ENCODE measurements around the gene MDK. TPM values are rescaled to one million over a fixed set of nuclear protein-coding genes. Genes with fewer than 3 reads are reported as not detected.
A peak's percentile ranks its signal among the peaks of the same experiment; 100 is the strongest.

The MDK gene
- total RNA-seq, 1 experiment from 2014 or later: 252 TPM

- Histone ChIP-seq H3K9me3 (ENCODE audit: control insufficient read depth, insufficient read depth, low read depth, low read length) (no peaks in the 10 kb centered on the region), H3K36me3 (ENCODE audit: control insufficient read depth, insufficient read depth, low read length) (no peaks in the 10 kb centered on the region; the same call in 1 of the 2 replicates), H3K4me3 (ENCODE audit: low read depth in 2 of 2, low read length in 2 of 2) (peak overlapping the region; percentile 9 to 37; a peak in 2 of 4 replicates), H3K27ac (ENCODE audit: low read length) (peak overlapping the region; percentile 95), H3K4me1 (ENCODE audit: control insufficient read depth, insufficient read depth, low read length) (peaks cover 62% of the 10 kb centered on the region), H3K27me3 (ENCODE audit: control insufficient read depth, insufficient read depth, low read length) (no peaks in the 10 kb centered on the region)
- in situ Hi-C loops (cut with HindIII; ENCODE audit: low pct_unique_long_range_greater_than_20kb, low sequenced_read_pairs): no loop called here
- no peak for DNase-seq (ENCODE audit: low read depth, low spot score)
- BruUV-seq (replicated peaks): no TSS peak
- ATAC-seq: no peak
- intact Hi-C loops (cut with micrococcal nuclease; ENCODE audit: unreplicated experiment): no loop called here
- POLR2A ChIA-PET: no interaction called here
- CTCF ChIA-PET: interaction anchor here (0.7 to 1.2 kb wide), 5 partner anchors 8 to 198 kb away, joined by 3 to 8 read pairs (median 3); no protein-coding TSS in a partner anchor
- TF ChIP-seq TCF7L2 (IDR thresholded peaks at IDR 0.05; ENCODE audit: low read depth, low read length) (no peak), POLR2AphosphoS5 (IDR thresholded peaks at IDR 0.05; ENCODE audit: low read depth, low read length) (no peak), CTCF (IDR thresholded peaks at IDR 0.05) (no peak), SIN3A (IDR thresholded peaks at IDR 0.05; ENCODE audit: borderline replicate concordance, insufficient read depth, low read depth, low read length) (no peak)
- TF ChIP-seq, protein P1, sequence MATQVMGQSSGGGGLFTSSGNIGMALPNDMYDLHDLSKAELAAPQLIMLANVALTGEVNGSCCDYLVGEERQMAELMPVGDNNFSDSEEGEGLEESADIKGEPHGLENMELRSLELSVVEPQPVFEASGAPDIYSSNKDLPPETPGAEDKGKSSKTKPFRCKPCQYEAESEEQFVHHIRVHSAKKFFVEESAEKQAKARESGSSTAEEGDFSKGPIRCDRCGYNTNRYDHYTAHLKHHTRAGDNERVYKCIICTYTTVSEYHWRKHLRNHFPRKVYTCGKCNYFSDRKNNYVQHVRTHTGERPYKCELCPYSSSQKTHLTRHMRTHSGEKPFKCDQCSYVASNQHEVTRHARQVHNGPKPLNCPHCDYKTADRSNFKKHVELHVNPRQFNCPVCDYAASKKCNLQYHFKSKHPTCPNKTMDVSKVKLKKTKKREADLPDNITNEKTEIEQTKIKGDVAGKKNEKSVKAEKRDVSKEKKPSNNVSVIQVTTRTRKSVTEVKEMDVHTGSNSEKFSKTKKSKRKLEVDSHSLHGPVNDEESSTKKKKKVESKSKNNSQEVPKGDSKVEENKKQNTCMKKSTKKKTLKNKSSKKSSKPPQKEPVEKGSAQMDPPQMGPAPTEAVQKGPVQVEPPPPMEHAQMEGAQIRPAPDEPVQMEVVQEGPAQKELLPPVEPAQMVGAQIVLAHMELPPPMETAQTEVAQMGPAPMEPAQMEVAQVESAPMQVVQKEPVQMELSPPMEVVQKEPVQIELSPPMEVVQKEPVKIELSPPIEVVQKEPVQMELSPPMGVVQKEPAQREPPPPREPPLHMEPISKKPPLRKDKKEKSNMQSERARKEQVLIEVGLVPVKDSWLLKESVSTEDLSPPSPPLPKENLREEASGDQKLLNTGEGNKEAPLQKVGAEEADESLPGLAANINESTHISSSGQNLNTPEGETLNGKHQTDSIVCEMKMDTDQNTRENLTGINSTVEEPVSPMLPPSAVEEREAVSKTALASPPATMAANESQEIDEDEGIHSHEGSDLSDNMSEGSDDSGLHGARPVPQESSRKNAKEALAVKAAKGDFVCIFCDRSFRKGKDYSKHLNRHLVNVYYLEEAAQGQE (IDR thresholded peaks at IDR 0.05; ENCODE audit: insufficient read depth in 1 of 2, low read depth in 2 of 2, low read length in 1 of 2): no peak
Observed at GRCh38 chr11:46360878-46361277, 20.6 kb upstream of the MDK start.

DNA sequence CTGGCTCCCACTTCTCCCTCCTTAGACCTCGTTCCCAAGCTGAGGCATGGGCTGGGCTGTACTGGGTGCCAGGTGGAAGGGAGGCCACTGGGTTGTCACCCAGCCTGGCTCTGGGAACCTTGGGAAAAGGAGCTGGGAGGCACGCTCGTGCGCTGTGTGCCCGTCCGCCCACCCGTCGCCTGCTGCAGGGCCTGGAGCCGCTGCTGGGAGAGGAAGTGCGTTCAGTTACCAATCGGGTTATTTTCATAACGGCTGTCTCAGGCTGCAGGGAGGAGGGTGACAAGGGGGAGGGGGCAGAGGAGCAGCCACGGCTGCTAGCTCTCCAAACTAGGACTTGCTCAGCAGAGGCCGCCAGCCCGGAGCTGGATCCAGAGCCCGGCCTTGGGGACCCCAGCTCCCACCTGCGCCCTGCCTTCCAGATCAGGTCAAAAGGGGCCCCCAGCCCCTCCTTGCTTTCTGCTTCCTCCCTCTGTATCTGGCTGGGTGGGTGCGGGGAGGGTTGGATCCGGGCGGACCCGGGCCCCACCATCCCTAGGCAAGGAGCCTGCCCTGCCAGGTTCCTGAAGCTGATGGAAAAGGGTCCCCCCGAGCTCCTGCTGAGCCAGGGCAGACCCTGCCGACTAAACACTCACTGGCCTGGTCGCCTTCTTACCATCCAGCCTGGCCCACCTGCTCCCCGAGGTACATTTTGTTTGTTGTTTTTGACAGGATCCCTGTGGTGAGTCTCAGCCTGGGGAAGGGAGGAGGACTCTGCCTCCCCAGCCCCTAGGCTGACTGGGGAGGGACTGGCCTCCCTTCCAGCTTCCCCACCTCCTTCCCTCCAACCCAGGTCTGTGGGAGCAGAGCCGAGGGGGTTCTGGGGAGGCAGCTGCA is 19.9 kb upstream of the MDK start:
- Histone ChIP-seq H3K36me3 (ENCODE audit: control insufficient read depth, insufficient read depth, low read length) (no peaks in the 10 kb centered on the region; the same call in 1 of the 2 replicates), H3K4me3 (ENCODE audit: low read depth in 2 of 2, low read length in 2 of 2) (peak overlapping the region; percentile 9 to 37; a peak in 2 of 4 replicates), H3K9me3 (ENCODE audit: control insufficient read depth, insufficient read depth, low read depth, low read length) (no peaks in the 10 kb centered on the region), H3K27me3 (ENCODE audit: control insufficient read depth, insufficient read depth, low read length) (no peaks in the 10 kb centered on the region), H3K27ac (ENCODE audit: low read length) (peak overlapping the region; percentile 95), H3K4me1 (ENCODE audit: control insufficient read depth, insufficient read depth, low read length) (peaks cover 67% of the 10 kb centered on the region)
- BruUV-seq (replicated peaks): no TSS peak
- ATAC-seq (peak; percentile 61), DNase-seq (ENCODE audit: low read depth, low spot score) (no peak)
- POLR2A ChIA-PET: no interaction called here
- CTCF ChIA-PET: interaction anchor here (0.7 to 1.2 kb wide), 4 partner anchors 7 to 122 kb away, joined by 3 to 8 read pairs (median 3); no protein-coding TSS in a partner anchor
- in situ Hi-C loops (cut with HindIII; ENCODE audit: low pct_unique_long_range_greater_than_20kb, low sequenced_read_pairs): no loop called here
- no peak for TF ChIP-seq SIN3A (IDR thresholded peaks at IDR 0.05; ENCODE audit: borderline replicate concordance, insufficient read depth, low read depth, low read length)
- 0 out of 2 replicates have a peak, but pooled peaks have one; percentile 19 for TF ChIP-seq POLR2AphosphoS5 (IDR thresholded peaks at IDR 0.05; ENCODE audit: low read depth, low read length)
- TF ChIP-seq CTCF (IDR thresholded peaks at IDR 0.05): no peak
- intact Hi-C loops (cut with micrococcal nuclease; ENCODE audit: unreplicated experiment): no loop called here

Measured in Panc1 (cell line).